GM12872 (cell line): ENCODE measurements around the gene ACHE.

Experiments
- TF ChIP-seq, protein P1 (sequence below): IDR thresholded peaks from 3 replicates; pipeline ENCODE4 v1.5.1; 2011; ENCODE audit warnings: low read depth, mild to moderate bottlenecking, low read length, moderate library complexity; ENCODE audit not compliant: insufficient read depth

The ACHE gene

DNA sequence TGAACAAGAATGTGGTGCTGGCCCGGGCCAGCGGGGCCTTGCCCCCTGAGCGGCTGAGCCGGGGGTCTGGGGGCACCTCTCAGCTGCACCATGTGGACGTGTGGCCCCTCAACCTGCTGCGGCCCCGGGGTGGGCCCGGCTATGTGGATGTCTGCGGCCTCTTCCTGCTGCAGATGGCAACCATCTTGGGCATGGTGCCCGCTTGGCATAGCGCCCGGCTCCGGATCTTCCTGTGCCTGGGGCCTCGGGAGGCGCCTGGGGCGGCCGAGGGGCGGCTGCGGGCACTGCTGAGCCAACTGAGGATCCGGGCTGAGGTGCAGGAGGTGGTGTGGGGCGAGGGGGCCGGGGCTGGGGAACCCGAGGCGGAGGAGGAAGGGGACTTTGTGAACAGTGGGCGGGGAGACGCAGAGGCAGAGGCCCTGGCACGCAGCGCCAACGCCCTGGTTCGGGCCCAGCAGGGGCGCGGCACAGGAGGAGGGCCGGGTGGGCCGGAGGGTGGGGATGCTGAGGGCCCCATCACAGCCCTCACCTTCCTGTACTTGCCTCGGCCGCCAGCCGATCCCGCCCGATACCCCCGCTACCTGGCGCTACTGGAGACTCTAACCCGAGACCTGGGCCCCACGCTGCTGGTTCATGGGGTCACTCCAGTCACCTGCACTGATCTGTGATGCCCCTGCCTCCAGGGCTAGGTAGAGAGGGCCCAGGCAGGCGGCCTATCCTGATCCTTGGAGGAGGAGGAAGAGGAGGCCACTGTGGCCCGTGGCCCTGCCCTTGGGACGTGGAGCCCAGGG is 29.6 kb downstream of the ACHE start:
- TF ChIP-seq, protein P1, sequence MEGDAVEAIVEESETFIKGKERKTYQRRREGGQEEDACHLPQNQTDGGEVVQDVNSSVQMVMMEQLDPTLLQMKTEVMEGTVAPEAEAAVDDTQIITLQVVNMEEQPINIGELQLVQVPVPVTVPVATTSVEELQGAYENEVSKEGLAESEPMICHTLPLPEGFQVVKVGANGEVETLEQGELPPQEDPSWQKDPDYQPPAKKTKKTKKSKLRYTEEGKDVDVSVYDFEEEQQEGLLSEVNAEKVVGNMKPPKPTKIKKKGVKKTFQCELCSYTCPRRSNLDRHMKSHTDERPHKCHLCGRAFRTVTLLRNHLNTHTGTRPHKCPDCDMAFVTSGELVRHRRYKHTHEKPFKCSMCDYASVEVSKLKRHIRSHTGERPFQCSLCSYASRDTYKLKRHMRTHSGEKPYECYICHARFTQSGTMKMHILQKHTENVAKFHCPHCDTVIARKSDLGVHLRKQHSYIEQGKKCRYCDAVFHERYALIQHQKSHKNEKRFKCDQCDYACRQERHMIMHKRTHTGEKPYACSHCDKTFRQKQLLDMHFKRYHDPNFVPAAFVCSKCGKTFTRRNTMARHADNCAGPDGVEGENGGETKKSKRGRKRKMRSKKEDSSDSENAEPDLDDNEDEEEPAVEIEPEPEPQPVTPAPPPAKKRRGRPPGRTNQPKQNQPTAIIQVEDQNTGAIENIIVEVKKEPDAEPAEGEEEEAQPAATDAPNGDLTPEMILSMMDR = no peak

DNA sequence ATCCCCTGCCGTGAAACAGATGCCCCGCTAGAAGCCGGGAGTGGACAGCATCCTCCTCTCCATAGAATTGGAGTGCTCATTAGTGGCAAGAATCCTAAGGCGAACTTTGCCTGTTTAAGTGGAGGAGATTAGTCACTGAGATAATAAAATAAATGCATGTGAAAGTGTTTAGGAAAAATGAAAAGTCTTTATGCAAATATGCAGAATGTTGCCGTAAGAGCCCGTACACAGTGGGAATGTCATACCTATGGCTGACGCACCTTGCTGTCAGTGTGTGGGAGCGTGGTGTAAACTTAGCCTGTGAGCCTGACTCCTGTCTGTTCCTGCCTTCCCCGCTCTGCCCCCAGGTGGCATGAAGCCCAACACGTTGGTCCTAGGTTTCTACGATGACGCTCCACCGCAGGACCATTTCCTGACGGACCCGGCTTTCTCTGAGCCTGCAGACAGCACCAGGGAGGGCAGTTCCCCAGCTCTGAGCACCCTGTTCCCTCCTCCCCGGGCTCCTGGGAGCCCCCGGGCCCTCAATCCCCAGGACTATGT is 30.2 kb downstream of the ACHE start:
- TF ChIP-seq, protein P1 = no peak

DNA sequence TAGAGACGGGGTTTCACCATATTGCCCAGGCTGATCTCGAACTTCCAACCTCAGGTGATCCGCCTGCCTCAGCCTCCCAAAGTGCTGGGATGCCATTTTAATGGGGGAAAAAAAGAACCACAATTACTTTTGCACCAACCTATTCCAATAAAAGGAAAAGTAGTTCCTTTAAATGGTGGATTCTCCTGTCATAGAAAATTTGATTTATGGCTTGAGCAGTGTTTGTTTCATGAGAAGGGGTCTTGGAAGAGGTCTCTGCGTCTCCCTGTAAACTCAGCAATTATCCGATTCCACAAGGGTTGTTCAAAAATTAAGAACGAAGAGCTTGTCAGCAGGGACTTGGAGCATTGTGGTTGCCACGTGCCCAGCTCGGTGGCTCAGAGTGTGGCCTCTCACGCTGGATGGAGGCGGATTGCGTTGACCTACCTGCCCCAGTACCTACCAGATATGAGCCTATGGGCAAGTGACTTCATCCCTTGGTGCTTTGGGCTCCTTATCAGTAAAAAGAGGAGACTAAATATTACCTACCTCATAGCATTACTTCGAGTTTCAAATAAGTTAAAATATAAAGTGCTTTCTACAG is 31.3 kb downstream of the ACHE start:
- TF ChIP-seq, protein P1 = no peak

DNA sequence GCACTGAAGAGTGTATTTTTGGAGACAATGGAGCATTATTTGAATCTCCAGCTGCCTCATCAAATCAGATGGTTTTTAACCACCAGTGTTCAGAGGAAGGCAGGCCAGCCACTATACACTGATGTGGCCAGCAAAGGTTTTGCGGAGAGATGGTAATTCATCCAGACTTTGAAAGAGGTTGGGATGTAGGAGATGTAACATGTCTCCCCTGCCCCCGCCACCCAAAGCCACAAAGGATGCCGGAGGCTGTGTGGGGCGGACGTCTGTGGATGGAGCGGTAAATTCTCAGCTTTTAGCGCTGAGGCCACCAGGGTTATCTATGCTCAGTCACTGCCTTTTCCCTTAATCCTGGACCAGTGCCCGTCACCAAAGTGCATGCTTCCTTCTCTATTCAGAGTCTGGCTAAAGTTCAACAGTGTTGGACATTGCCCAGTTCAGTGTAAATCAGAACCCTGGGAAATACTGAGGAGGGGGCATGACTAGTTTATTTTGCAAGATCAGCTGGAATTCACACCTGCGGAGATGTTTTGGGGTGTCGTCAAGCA is 32.2 kb downstream of the ACHE start:
- TF ChIP-seq, protein P1 = no peak

DNA sequence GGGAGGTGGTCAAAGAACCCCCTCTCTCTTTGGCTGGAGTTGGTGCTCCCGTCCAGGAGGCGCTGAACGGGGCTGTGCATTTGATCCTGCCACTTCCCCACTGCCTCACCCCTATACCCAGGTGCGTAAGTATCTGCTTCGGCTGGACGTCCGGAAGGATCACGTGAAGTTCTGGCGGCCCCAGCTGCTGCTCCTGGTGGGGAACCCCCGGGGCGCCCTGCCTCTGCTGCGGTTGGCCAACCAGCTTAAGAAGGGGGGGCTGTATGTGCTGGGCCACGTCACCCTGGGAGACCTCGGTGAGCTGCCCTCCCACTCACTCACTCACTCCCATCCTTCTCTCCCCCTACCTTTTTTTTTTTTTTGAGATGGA is 34.1 kb downstream of the ACHE start:
- TF ChIP-seq, protein P1 = no peak

DNA sequence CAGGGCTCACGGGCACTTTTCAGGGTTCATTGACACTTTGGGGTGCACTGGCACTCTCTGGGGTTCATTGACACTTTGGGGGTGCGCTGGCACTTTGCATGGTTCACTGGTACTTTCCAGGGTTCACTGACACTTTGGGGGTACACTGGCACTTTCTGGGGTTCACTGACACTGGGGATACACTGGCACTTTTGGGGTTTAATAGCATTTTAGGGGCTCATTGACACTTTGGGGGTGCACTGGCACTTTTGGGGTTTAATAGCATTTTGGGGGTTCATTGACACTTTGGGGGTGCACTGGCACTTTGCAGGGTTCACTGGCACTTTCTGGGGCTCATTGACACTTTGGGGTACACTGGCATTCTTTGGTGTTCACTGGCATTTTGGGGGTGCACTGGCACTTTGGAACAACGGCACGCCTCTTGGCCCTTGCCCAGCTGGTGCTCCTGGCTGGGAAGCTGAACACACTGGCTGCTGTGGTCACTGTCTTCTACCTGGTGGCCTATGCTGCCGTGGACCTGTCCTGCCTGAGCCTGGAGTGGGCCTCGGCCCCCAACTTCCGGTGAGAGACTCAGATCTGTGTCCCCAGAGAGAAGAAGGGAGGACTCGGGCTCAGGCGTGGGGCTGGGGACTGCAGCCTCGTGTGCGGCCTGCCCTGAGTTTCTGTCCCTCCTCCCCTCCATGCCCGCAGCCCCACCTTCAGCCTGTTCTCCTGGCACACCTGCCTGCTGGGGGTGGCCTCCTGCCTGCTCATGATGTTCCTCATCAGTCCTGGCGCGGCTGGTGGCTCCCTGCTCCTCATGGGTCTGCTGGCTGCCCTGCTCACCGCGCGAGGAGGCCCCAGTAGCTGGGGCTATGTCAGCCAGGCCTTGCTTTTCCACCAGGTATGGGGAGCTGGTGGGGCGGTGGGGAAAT is 34.7 kb downstream of the ACHE start:
- TF ChIP-seq, protein P1 = no peak

DNA sequence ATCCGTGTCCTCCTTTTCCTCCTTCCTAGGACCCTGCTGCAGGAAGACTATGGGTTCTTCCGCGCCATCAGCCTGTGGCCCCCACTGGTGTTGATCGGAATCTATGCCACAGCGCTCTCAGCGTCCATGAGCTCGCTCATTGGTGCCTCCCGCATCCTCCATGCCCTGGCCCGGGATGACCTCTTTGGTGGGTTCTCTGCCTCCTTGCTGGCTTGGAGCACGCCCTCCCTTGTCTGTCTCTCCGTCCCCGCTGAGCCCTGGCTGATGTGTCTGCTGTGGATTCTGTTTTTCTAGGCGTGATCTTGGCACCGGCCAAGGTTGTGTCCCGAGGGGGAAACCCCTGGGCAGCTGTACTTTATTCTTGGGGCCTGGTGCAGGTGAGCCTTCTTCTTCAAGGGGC is 35.8 kb downstream of the ACHE start:
- TF ChIP-seq, protein P1 = no peak
